A673 (cell line): Measurements from ENCODE around the gene DCUN1D5. TPM values are rescaled to one million over a fixed set of nuclear protein-coding genes. Genes with fewer than 3 reads are reported as not detected.

Experiments used
- BruUV-seq: library from RNA; stranded (reverse); fragments of 400-500 nt; replicated peaks from 2 replicates; lab custom pipeline; 2021; lab: Mats Ljungman, UMichigan
- CTCF ChIA-PET: fragments of 300-600 bp; sonication (Branson Sonifier 250); formaldehyde crosslinking; loops from one replicate; lab custom pipeline; 2022; ENCODE audit warnings: antibody characterized with exemption; lab: Charles Lee
- POLR2A ChIA-PET: fragments of 300-600 bp; sonication (Branson Sonifier 250); formaldehyde crosslinking; loops from one replicate; lab custom pipeline; 2022; ENCODE audit warnings: antibody characterized with exemption; ENCODE audit not compliant: low non-redundant PET; lab: Charles Lee
- DNase-seq: peaks from one replicate; pipeline ENCODE4 v3.0.0-alpha.2; 2015; ENCODE audit warnings: low spot score
- H3K27ac ChIP-seq: fragments of 200-600 bp; sonication (generic); 2 replicates; pipeline ENCODE4 v1.5.1; 2016; ENCODE audit warnings: mixed run types, low read depth, mild to moderate bottlenecking, mixed read lengths, antibody characterized with exemption, low read length; ENCODE audit not compliant: poor library complexity, severe bottlenecking
- H3K27me3 ChIP-seq: fragments of 200-600 bp; sonication (generic); replicated peaks from 2 replicates; pipeline ENCODE4 v1.6.1; 2017; ENCODE audit warnings: mixed run types, low read depth, mild to moderate bottlenecking, mixed read lengths, antibody characterized with exemption, low read length; ENCODE audit not compliant: insufficient read depth, poor library complexity
- H3K36me3 ChIP-seq: fragments of 200-600 bp; sonication (generic); 2 replicates; pipeline ENCODE4 v1.6.1; 2016; ENCODE audit warnings: mixed run types, mild to moderate bottlenecking, mixed read lengths, antibody characterized with exemption, low read length; ENCODE audit not compliant: insufficient read depth, poor library complexity, severe bottlenecking
- H3K4me1 ChIP-seq: fragments of 200-600 bp; sonication (generic); 2 replicates; pipeline ENCODE4 v1.6.1; 2017; ENCODE audit warnings: mixed run types, mild to moderate bottlenecking, mixed read lengths, antibody characterized with exemption, low read length; ENCODE audit not compliant: insufficient read depth, poor library complexity, severe bottlenecking
- H3K4me3 ChIP-seq: fragments of 200-600 bp; sonication (generic); 2 replicates; pipeline ENCODE4 v1.5.1; 2016; ENCODE audit warnings: low read depth, mixed run types, mild to moderate bottlenecking, mixed read lengths, low read length; ENCODE audit not compliant: poor library complexity, severe bottlenecking
- H3K9me3 ChIP-seq: fragments of 200-600 bp; sonication (generic); 2 replicates; pipeline ENCODE4 v1.6.1; 2016; ENCODE audit warnings: mixed run types, low read depth, mild to moderate bottlenecking, mixed read lengths, antibody characterized with exemption, low read length; ENCODE audit not compliant: poor library complexity, severe bottlenecking
- EZH2 ChIP-seq: fragments of 200-600 bp; sonication (generic); IDR thresholded peaks from 2 replicates; pipeline ENCODE4 v1.6.1; 2017; ENCODE audit warnings: borderline replicate concordance, low read depth, mild to moderate bottlenecking, mixed read lengths, antibody characterized with exemption, low read length; ENCODE audit not compliant: poor library complexity, severe bottlenecking
- intact Hi-C: fragments of 100-400 bp; cut with micrococcal nuclease; formaldehyde crosslinking; loops from one replicate; pipeline ENCODE4 v1.10.0; 2022; ENCODE audit not compliant: unreplicated experiment
- total RNA-seq: library from RNA; stranded (reverse); gene quantifications from 2 replicates; pipeline ENCODE4 v1.2.3, GENCODE V29; 2021
- TF ChIP-seq, protein P1 (sequence below): fragments of 300-800, 200-600 bp; sonication (generic); conservative IDR thresholded peaks from 2 replicates; pipeline ENCODE4 v1.5.1; 2017; ENCODE audit warnings: low read depth, mild to moderate bottlenecking, antibody characterized with exemption, low read length, moderate library complexity, mixed read lengths

The DCUN1D5 gene
- total RNA-seq, 1 experiment from 2014 or later = 102 TPM

DNA sequence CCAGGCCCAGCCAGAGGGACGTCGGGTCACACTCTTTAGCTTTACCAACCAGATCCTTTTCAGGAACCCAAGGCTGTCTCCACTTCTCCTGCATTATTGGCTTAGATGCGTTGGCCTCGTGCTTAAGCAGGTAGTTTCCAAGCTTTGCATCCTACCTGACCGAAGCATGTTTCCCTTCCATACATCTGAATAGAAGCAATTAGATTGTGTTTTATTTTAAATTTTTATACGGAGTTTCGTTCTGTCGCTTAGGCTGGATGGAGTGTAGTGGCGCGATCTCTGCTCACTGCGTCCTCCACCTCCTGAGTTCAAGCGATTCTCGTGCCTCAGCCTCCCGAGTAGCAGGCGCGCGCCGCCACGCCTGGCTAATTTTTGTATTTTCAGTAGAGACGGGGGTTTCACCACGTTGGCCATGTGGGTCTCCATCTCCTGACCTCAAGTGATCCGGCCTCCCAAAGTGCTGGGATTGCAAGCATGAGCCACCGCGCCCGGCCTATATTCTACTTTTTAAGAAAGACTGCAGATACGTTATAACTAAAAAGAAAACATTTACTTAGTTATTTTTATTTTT, 17.9 kb upstream of the DCUN1D5 start:
- intact Hi-C loops = no loop called here
- no peak for TF ChIP-seq EZH2
- TF ChIP-seq, protein P1, sequence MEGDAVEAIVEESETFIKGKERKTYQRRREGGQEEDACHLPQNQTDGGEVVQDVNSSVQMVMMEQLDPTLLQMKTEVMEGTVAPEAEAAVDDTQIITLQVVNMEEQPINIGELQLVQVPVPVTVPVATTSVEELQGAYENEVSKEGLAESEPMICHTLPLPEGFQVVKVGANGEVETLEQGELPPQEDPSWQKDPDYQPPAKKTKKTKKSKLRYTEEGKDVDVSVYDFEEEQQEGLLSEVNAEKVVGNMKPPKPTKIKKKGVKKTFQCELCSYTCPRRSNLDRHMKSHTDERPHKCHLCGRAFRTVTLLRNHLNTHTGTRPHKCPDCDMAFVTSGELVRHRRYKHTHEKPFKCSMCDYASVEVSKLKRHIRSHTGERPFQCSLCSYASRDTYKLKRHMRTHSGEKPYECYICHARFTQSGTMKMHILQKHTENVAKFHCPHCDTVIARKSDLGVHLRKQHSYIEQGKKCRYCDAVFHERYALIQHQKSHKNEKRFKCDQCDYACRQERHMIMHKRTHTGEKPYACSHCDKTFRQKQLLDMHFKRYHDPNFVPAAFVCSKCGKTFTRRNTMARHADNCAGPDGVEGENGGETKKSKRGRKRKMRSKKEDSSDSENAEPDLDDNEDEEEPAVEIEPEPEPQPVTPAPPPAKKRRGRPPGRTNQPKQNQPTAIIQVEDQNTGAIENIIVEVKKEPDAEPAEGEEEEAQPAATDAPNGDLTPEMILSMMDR = no peak
- Histone ChIP-seq H3K4me1 (peaks cover 12% of the 10 kb centered on the region), H3K27ac (peak overlapping the region; percentile 55), H3K9me3 (no peaks in the 10 kb centered on the region), H3K4me3 (peak overlapping the region; percentile 64), H3K27me3 (no peaks in the 10 kb centered on the region), H3K36me3 (peaks cover 7% of the 10 kb centered on the region)
- CTCF ChIA-PET = interaction anchor here (1.0 to 1.4 kb wide), 2 partner anchors 18 to 195 kb away, joined by 3 to 7 read pairs; partner anchors contain the start of gene DCUN1D5
- peak; percentile 55 for DNase-seq
- BruUV-seq = no TSS peak
- POLR2A ChIA-PET = interaction anchor here (0.6 kb wide), 2 partner anchors 819 to 1280 kb away, joined by 3 to 4 read pairs; no protein-coding TSS in a partner anchor

DNA sequence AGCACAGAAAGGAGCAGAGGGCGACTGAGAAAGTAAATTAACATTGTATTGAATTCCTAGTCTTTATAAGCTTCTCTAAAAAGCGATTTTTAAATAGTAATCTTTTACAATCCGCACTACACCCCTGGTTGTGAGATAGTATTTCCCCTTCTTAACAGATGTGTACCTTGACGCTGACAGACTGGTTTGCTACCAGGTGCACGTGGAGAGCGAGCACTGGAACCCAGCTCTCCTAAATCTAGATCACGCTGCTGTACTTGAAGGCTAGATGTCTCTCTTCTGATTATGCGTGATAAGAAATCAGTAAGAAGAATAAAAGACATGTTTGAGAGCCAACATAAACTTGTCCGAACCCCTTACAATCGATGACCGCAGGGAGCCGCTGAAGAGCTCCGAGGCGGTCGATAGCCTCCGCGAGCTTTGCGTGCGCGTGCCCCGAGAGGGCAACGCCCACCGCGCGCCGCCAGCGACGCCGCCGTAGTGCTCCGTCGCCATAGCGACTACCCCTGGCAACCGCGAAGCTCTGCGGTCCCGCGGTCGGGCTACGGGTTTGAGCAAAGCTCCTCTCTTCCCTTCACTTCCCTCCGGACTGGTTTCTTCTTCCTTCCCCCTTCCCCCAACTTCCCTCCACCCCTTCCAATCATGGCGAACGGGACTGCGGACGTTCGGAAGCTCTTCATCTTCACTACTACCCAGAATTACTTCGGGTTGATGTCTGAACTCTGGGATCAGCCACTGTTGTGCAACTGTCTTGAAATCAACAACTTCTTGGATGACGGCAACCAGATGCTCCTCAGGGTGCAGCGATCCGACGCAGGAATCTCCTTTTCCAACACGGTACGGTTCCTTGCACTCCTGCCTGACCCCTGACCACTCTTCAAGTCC, 17.2 kb upstream of the DCUN1D5 start, which contains the start of gene DYNC2H1:
Gene DYNC2H1 (plus strand): TSS at position 494 of the 885 bp plus-strand sequence. CDS start 149 bp downstream, at position 643.
- intact Hi-C loops = no loop called here
- BruUV-seq = no TSS peak

GRCh38 chr11:103097279-103097678, 5.3 kb upstream of the DCUN1D5 start:
- POLR2A ChIA-PET = no interaction called here
- Histone ChIP-seq H3K4me1 (peaks cover 7% of the 10 kb centered on the region), H3K27ac (no peak overlapping the region), H3K36me3 (no peaks in the 10 kb centered on the region), H3K4me3 (no peak overlapping the region), H3K27me3 (no peaks in the 10 kb centered on the region), H3K9me3 (no peaks in the 10 kb centered on the region)
- DNase-seq = no peak
- no TSS peak for BruUV-seq
- intact Hi-C loops = no loop called here
- CTCF ChIA-PET = no interaction called here
- TF ChIP-seq, protein P1 = no peak
- TF ChIP-seq EZH2 = no peak

More for the DNA sequence above, 17.2 kb upstream of the DCUN1D5 start, which contains the start of gene DYNC2H1:
- no peak for TF ChIP-seq EZH2
- TF ChIP-seq, protein P1 = peak; percentile 67
- POLR2A ChIA-PET = interaction anchor here (0.6 kb wide), 2 partner anchors 819 to 1281 kb away, joined by 3 to 4 read pairs; no protein-coding TSS in a partner anchor
- Histone ChIP-seq H3K27ac (peak within 1 kb of the TSS; percentile 55), H3K27me3 (no peaks in the 10 kb centered on the region), H3K36me3 (peaks cover under 1% of the 10 kb centered on the region), H3K4me1 (peaks cover 12% of the 10 kb centered on the region), H3K9me3 (no peaks in the 10 kb centered on the region), H3K4me3 (peak within 1 kb of the TSS; percentile 64)
- DNase-seq = peak; percentile 99
- CTCF ChIA-PET = interaction anchor here (1.0 to 1.4 kb wide), 2 partner anchors 17 to 194 kb away, joined by 3 to 7 read pairs; partner anchors contain the start of gene DCUN1D5
